Ovary (tissue), 9 donors: ENCODE data around the gene TBX6. TPM values are rescaled to one million over a fixed set of nuclear protein-coding genes. Genes with fewer than 3 reads are reported as not detected.

ENCODE experiments used
- DNase-seq, 5 donors: peaks; one replicate each; pipeline ENCODE4 v3.0.0-alpha.2; 2019 to 2020
- H3K27ac ChIP-seq, 2 donors: fragments of 200-600 bp; one replicate each; pipeline versions ENCODE4 v1.5.1 to v1.8.0; 2019 to 2022
- H3K27me3 ChIP-seq: fragments of 200-600 bp; one replicate; pipeline ENCODE4 v1.8.0; 2022
- H3K36me3 ChIP-seq: fragments of 200-600 bp; sonication (generic); one replicate; pipeline ENCODE4 v1.5.1; 2019
- H3K4me1 ChIP-seq: one replicate; pipeline ENCODE4 v1.8.1; 2013; ENCODE audit warnings: mild to moderate bottlenecking, moderate library complexity; ENCODE audit not compliant: insufficient read depth
- H3K4me3 ChIP-seq: fragments of 200-600 bp; sonication (generic); one replicate; pipeline ENCODE4 v1.5.1; 2017
- H3K9me3 ChIP-seq, 2 donors: fragments of 200-600 bp in 1 of 2; sonication (generic) in 1 of 2; one replicate each; pipeline versions ENCODE4 v1.5.1 to v1.8.1; 2013 to 2019; ENCODE audit warnings: mild to moderate bottlenecking in 1 of 2, moderate library complexity in 1 of 2
- EP300 ChIP-seq: sonication (generic); formaldehyde crosslinking; IDR thresholded peaks from one replicate; pipeline ENCODE4 v1.6.1; 2017; ENCODE audit warnings: antibody characterized with exemption
- POLR2A ChIP-seq: fragments of 450-650 bp; IDR thresholded peaks from one replicate; pipeline ENCODE4 v1.6.1; 2017; ENCODE audit warnings: antibody characterized with exemption, mild to moderate bottlenecking, moderate library complexity
- WGBS, 3 donors: extraction: QIAGEN DNeasy Blood & Tissue Kit in 1 of 3; methylation state at CpG; one replicate each; pipeline versions ENCODE4 v1.1.5 to v1.1.7; 2013 to 2017; 5-methylcytosine and 5-hydroxymethylcytosine counted together
- intact Hi-C, 4 donors: fragments of 100-400 bp; cut with DNase I; formaldehyde crosslinking; loops; one replicate each; pipeline versions ENCODE4 v1.11.0 to v1.15.1; 2022 to 2023
- polyA plus RNA-seq, 2 donors: library from polyadenylated mRNA; stranded (reverse); fragments of 200-250 nt in 1 of 2; fragments of 350-450 nt in 1 of 2; fragmentation: Illumina TruSeq in 1 of 2; extraction: RNeasy Lipid Tissue Mini Kit (QIAGEN cat#74804) in 1 of 2; gene quantifications; one replicate each; pipeline ENCODE4 v1.2.3, GENCODE V29; 2013 to 2014
- total RNA-seq, 7 donors: library from RNA; depleted of rRNA in 2 of 7; stranded (reverse); fragments of >200 nt in 2 of 7; fragmentation: NEBNext Ultra II Directional in 3 of 7; extraction: Animal tissue kit (Norgen Biotek cat#: 25700) in 3 of 7; gene quantifications; one replicate each; pipeline versions ENCODE4 v1.1.0 to v1.2.4, GENCODE V29; 2016 to 2023
- TF ChIP-seq, protein P1 (sequence below), 3 donors: fragments of 450-650 bp in 2 of 3; fragments of 200-600 bp in 1 of 3; IDR thresholded peaks; one replicate each; pipeline versions ENCODE4 v1.5.1 to v1.8.0; 2016 to 2022; ENCODE audit warnings: antibody characterized with exemption in 3 of 3, mild to moderate bottlenecking in 1 of 3
- donor health status: DM: no; HTN: no; CAD: no; lungs with moderate emphysema.
- donor health status: DM: no; HTN: no; CAD: no.
- donor health status: Bipolar disorder and iron deficiency.
- donor health status: DM: yes; HTN: yes; CAD: no.
- donor health status: DM: no; HTN: no; CAD: no.
- donor health status: DM: yes; HTN: yes; CAD: no.

The TBX6 gene
- total and polyA plus RNA-seq, 9 donors: 0.08 to 1.5 (median 0.75) TPM

DNA sequence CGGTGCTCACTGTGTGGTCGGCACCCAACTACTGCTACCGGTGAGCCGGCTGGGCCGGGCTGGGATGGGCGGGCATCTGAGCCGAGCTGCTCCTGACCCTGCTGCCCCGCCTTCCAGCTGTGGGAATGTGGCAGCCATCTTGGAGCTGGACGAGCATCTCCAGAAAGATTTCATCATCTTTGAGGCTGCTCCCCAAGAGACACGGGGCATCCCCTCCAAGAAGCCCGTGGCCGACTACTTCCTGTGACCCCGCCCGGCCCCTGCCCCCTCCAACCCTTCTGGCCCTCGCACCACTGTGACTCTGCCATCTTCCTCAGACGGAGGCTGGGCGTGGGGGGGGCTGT lies 6.9 kb downstream of the TBX6 start:
- Histone ChIP-seq H3K4me1 (no peaks in the 10 kb centered on the region), H3K36me3 (no peaks in the 10 kb centered on the region), H3K27me3 (no peaks in the 10 kb centered on the region), H3K27ac (no peak overlapping the region), H3K9me3 (no peaks in the 10 kb centered on the region), H3K4me3 (no peak overlapping the region)
- 41 to 57% (median 44%) methylated on average over 8 to 17 of the region's 17 CpGs for WGBS, 3 donors
- peak in 1 of 5 donors; percentile 44 for DNase-seq
- intact Hi-C loops: loop anchor here in 1 of 4 donors (10.0 kb wide), 1 partner anchor 440 kb away; the partner anchor contains the start of gene ZNF768
- TF ChIP-seq POLR2A: no peak
- TF ChIP-seq, protein P1, sequence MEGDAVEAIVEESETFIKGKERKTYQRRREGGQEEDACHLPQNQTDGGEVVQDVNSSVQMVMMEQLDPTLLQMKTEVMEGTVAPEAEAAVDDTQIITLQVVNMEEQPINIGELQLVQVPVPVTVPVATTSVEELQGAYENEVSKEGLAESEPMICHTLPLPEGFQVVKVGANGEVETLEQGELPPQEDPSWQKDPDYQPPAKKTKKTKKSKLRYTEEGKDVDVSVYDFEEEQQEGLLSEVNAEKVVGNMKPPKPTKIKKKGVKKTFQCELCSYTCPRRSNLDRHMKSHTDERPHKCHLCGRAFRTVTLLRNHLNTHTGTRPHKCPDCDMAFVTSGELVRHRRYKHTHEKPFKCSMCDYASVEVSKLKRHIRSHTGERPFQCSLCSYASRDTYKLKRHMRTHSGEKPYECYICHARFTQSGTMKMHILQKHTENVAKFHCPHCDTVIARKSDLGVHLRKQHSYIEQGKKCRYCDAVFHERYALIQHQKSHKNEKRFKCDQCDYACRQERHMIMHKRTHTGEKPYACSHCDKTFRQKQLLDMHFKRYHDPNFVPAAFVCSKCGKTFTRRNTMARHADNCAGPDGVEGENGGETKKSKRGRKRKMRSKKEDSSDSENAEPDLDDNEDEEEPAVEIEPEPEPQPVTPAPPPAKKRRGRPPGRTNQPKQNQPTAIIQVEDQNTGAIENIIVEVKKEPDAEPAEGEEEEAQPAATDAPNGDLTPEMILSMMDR (IDR thresholded peaks at IDR 0.05): no peak
- no peak for TF ChIP-seq EP300

DNA sequence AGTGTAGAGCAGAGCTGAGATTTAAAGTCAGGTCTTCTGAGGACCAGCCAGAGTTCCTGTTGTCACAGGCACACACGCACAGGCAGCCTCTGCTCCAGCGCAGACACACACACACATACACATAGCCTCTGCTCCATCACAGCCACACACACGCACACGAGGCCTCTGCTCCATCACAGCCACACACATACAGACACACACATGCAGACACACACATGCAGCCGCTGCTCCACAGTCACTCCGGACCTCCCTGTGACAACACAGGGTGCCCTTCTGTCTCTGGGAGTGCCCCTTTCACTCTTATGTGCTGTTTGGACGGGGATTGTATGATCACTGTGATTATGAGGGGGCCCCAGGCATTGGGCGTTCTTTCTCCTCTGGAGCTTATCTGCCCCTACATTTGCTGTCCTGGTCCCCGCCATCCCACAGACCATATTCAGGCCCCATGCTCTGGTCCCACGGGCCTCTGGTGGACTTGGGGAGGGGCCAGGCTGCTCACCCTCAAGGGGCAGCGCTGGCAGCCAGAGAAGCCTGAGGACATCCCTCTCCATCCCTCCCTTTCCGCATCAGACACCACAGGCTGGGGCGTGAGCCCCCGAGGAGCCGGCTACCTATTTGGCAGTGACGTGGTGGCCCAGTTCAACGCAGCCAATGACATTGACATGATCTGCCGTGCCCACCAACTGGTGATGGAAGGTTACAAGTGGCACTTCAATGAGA lies 7.5 kb downstream of the TBX6 start:
- WGBS, 3 donors: 75 to 84% (median 78%) methylated on average over 18 of the region's 18 CpGs
- peak in 1 of 5 donors; percentile 23 for DNase-seq
- intact Hi-C loops: loop anchor here in 1 of 4 donors (10.0 kb wide), 1 partner anchor 441 kb away; the partner anchor contains the start of gene ZNF768

GRCh38 chr16:30083216-30084055 lies 8.3 kb downstream of the TBX6 start:
- TF ChIP-seq POLR2A: no peak
- TF ChIP-seq, protein P1 (IDR thresholded peaks at IDR 0.05): no peak
- Histone ChIP-seq H3K27me3 (no peaks in the 10 kb centered on the region), H3K36me3 (no peaks in the 10 kb centered on the region), H3K4me1 (no peaks in the 10 kb centered on the region), H3K9me3 (no peaks in the 10 kb centered on the region), H3K4me3 (no peak overlapping the region), H3K27ac (no peak overlapping the region)
- WGBS, 3 donors: 85 to 89% (median 85%) methylated on average over 21 to 24 of the region's 24 CpGs
- intact Hi-C loops: loop anchor here in 1 of 4 donors (10.0 kb wide), 1 partner anchor 441 kb away; the partner anchor contains the start of gene ZNF768
- DNase-seq: no peak

More for the DNA sequence above, 7.5 kb downstream of the TBX6 start:
- Histone ChIP-seq H3K36me3 (no peaks in the 10 kb centered on the region), H3K27ac (no peak overlapping the region), H3K4me3 (no peak overlapping the region), H3K9me3 (no peaks in the 10 kb centered on the region), H3K4me1 (no peaks in the 10 kb centered on the region), H3K27me3 (no peaks in the 10 kb centered on the region)
- no peak for TF ChIP-seq EP300
- TF ChIP-seq, protein P1 (IDR thresholded peaks at IDR 0.05): no peak
- no peak for TF ChIP-seq POLR2A

- TF ChIP-seq POLR2A (no peak), EP300 (no peak)
- TF ChIP-seq, protein P1 (IDR thresholded peaks at IDR 0.05): no peak
- WGBS, 3 donors: 82 to 87% (median 83%) methylated on average over 20 of the region's 20 CpGs
- Histone ChIP-seq H3K4me1 (no peaks in the 10 kb centered on the region), H3K9me3 (no peaks in the 10 kb centered on the region), H3K27ac (no peak overlapping the region), H3K4me3 (no peak overlapping the region), H3K27me3 (no peaks in the 10 kb centered on the region), H3K36me3 (no peaks in the 10 kb centered on the region)
- intact Hi-C loops: loop anchor here in 1 of 4 donors (10.0 kb wide), 1 partner anchor 442 kb away; the partner anchor contains the start of gene ZNF768
- no peak for DNase-seq
Observed at GRCh38 chr16:30082545-30083090, 9.1 kb downstream of the TBX6 start.
